HG03354 (cell line): ENCODE results near the gene RANBP17.

Source experiments
- ATAC-seq: cut with Tn5 transposase; IDR thresholded peaks from one replicate; pipeline ENCODE4 v1.9.1; 2021; ENCODE audit warnings: mild to moderate bottlenecking; ENCODE audit not compliant: unreplicated experiment, poor library complexity, severe bottlenecking

Gene RANBP17

DNA sequence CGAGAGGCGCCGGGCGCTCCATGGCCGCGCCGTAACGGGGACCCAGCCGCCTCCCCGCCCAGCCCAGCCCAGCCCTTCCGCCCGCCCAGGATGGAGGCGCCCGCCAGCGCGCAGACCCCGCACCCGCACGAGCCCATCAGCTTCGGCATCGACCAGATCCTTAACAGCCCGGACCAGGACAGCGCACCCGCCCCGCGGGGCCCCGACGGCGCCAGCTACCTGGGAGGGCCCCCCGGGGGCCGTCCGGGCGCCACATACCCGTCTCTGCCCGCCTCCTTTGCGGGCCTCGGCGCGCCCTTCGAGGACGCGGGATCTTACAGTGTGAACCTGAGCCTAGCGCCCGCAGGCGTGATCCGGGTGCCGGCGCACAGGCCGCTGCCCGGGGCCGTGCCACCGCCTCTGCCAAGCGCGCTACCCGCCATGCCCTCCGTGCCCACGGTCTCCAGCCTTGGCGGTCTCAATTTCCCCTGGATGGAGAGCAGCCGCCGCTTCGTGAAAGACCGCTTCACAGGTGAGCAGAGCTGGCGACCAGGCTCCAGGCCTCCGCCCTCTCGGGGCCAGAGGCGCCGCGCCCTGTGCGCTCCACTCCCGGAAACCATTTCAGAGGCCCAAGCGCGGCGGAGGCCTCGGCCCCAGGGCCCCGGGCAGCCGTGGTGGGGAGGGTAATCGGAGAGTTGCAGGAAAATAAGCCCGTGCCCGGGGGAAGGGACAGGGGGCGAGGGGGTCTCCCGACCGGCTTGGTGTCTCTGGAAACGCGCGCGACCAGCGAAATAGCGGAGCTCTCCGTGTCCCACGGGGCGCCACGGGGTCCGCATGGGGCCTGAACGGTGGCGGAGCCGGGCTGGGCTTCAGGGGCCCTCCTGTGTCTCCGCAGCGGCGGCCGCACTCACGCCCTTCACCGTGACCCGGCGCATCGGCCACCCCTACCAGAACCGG lies 447.7 kb downstream of the RANBP17 start:
- ATAC-seq = no peak

GRCh38 chr5:171310212-171310818 lies 448.5 kb downstream of the RANBP17 start:
- ATAC-seq = no peak

DNA sequence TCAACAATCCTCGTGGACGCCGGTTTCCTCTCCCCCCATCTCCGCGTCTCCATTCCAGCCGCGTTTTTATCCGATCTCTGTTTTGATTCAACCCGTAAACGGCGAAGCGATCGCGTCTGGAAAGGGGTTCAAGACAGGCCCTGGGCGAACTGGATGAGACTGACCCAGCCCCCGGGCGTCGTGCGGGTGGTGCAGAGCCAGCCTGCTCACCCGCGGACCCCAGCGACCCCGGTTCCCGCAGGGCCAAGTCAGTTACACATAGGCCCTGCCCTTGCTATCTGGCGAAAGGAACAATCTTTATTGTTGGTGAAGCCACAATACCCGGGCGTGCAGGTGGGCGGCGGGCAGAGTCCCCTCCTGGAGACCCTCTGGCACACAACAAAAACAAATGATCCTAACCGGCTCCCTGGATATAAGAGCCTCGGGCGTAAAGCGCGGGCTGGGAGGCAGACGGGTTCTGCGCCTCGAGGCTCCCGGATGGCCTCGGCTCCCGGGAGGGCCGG lies 449.1 kb downstream of the RANBP17 start:
- no peak for ATAC-seq

GRCh38 chr5:171311322-171312077 lies 449.7 kb downstream of the RANBP17 start:
- ATAC-seq = no peak

- no peak for ATAC-seq
Observed at GRCh38 chr5:171312129-171312974, 450.5 kb downstream of the RANBP17 start.

- ATAC-seq = no peak
Observed at GRCh38 chr5:171313481-171314206, 451.8 kb downstream of the RANBP17 start.

DNA sequence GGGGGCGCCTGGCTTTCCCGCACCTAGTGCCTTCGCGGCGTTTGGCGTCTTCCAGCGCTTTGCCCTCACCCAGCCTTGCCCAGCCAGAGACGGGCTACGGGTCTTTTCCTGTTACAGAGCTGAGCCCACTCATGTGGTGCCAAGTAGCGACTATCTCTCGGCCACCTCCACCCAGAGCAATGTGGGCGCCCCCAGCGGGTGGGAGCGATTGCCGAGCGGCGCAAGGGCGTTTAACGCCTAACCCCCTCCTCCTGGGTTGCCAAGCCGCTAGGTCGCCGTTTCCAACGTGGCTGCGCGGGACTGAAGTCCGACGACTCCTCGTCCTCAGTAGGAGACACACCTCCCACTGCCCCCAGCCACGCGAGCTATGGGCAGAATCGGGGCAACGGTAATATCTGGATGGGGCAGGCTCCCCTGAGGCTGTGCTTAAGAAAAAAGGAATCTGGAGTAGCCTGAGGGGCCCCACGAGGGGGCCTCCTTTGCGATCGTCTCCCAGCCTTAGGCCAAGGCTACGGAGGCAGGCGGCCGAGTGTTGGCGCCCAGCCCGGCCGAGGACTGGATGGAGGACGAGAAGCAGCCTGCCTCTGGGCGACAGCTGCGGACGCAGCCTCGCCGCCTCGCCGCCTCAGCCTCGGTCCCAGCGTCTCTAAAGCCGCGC lies 453.0 kb downstream of the RANBP17 start:
- ATAC-seq = no peak

DNA sequence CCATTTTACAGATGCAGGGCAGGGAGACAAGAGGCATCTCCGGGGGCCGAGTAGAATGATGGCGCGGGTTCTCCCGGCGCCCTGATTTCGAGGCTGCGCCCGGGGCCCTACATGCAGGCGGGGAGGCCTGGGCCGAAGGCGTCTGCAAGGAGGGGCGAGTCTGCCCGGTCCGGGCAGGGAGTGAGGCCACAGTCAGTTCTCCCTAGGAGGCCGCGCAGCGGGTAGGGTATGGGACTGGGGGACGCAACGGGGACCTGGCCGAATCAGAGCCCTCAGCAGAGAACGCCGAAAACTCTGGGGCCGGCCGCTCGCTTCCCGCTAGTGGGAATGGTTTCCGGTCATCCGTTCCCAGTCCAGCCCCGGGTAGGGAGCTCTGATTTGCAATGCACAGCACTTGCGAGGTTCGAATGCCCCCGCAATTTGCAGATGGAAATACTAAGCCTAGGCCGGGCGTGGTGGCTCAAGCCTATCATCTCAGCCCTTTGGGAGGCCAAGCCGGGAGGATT lies 453.6 kb downstream of the RANBP17 start:
- no peak for ATAC-seq

- no peak for ATAC-seq
Observed at GRCh38 chr5:171315925-171316257, 454.1 kb downstream of the RANBP17 start.

DNA sequence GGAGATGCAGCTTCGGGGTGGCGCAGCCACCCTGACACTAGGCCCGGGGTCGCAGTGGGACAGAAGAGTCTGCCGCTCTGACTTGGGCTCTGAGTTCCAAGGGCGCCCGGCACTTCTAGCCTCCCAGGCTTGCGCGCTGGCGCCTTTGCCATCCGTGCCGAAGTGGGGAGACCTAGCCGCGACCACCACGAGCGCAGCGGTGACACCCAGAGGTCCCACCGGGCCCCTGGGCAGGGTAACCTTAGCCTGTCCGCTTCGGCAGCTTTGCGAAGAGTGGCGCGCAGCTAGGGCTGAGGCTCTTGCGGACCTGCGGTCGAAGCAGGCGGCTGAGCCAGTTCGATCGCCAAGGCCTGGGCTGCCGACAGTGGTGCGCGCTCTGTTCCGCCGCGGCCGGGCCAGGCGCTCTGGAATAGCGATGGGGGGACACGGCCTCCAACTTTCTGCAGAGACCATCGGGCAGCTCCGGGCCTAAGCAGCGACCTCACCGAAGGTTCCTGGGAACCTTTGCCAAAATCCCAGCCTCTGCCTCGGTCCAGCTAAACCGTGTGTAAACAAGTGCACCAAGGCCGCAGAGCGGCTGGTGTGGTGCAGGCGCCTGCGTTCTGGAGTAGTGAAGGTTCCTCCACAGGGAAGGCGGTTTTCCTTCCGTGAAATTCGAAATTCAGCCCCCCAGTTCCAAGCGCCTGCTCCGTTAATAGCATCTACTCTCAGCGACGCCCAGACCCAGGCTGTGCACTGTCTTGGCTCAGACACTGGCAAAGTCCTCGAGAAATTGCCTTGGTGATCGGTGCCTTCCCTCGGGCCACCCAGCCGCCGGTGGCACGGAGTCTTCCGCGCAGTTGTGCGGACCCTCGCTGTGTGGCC lies 454.7 kb downstream of the RANBP17 start:
- ATAC-seq = no peak

DNA sequence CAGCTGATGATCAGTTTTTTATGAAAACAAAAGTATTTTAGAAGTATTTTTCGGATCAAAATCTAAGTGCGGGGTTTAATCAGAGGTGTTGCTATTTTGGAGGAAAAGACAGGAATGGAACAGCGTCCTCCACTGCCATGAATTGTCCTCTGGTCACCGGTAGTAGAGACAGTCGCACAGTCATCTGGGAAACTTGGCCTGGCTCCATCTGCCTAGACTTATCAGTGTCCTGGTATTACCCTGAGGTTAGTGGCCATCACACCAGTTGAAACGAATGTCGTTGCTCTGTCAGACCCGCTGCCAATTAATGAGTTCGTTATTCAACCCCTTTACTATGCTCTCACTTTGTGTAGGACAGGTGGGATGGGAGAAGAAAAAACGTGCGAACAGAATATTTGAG lies 455.4 kb downstream of the RANBP17 start:
- ATAC-seq = no peak

DNA sequence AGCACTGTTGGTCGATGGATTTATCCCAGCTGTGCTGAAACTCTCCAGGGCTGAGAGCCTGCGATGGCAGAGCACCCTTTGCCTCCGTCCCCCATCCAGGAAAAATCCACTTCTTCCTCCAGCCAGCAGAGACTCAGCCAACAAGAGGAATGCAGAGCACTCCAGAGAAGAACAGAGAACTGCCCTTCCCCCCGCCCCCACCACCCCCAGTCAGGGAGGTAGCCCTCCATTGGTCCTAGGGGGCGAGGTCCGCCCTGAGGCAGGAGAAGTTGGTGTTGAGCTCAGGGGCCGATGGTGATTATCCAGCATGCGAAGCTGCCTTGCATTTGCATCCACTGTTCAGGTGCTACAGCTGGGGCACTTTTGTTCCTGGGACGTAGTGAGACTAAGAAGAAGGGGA lies 456.2 kb downstream of the RANBP17 start:
- no peak for ATAC-seq

GRCh38 chr5:171321447-171321846 lies 459.6 kb downstream of the RANBP17 start:
- no peak for ATAC-seq

GRCh38 chr5:171322527-171322926 lies 460.7 kb downstream of the RANBP17 start:
- ATAC-seq = no peak

GRCh38 chr5:171323007-171323406 lies 461.2 kb downstream of the RANBP17 start:
- no peak for ATAC-seq

- ATAC-seq = no peak
Observed at GRCh38 chr5:171323806-171324632, 462.2 kb downstream of the RANBP17 start.

- no peak for ATAC-seq
Observed at GRCh38 chr5:171330021-171330420, 468.2 kb downstream of the RANBP17 start.
